Activated B cell treated with CpG ODN at 0.5 μM for 24 hours (primary cell): ENCODE measurements around the gene COL9A3. TPM values are rescaled to one million over a fixed set of nuclear protein-coding genes. Genes with fewer than 3 reads are reported as not detected.
"Not testable (repeated sequence)": the region's sequence is repeated elsewhere in the genome, so short reads cannot be mapped to it uniquely, and the experiment has no call there.

Source experiments
- ATAC-seq: fragments of 200-7000 bp; cut with Tn5 transposase; one replicate; pipeline ENCODE4 v1.10.0; 2021; ENCODE audit warnings: low read depth, mild to moderate bottlenecking, moderate library complexity
- CTCF ChIA-PET: fragments of 350-600 bp; sonication (Branson Sonifier 250); formaldehyde crosslinking; loops from one replicate; lab custom pipeline; 2021; ENCODE audit warnings: antibody characterized with exemption; lab: Charles Lee
- POLR2A ChIA-PET: fragments of 350-600 bp; sonication (Branson Sonifier 250); formaldehyde crosslinking; loops from one replicate; lab custom pipeline; 2021; ENCODE audit warnings: antibody characterized with exemption; lab: Charles Lee
- DNase-seq: peaks from one replicate; pipeline ENCODE4 v3.0.0; 2022
- H3K27ac Mint-ChIP-seq: one replicate; pipeline ENCODE4 v1.8.0; 2020; ENCODE audit warnings: mixed read lengths
- H3K27me3 Mint-ChIP-seq: one replicate; pipeline ENCODE4 v1.8.0; 2021; ENCODE audit warnings: mixed read lengths
- H3K36me3 Mint-ChIP-seq: one replicate; pipeline ENCODE4 v1.8.0; 2021; ENCODE audit warnings: low read depth, mixed read lengths
- H3K4me1 Mint-ChIP-seq: one replicate; pipeline ENCODE4 v1.8.0; 2021; ENCODE audit warnings: mixed read lengths
- H3K4me3 Mint-ChIP-seq: one replicate; pipeline ENCODE4 v1.8.0; 2020; ENCODE audit warnings: mild to moderate bottlenecking, mixed read lengths
- H3K9me3 Mint-ChIP-seq: one replicate; pipeline ENCODE4 v1.8.0; 2020; ENCODE audit warnings: mixed read lengths
- CTCF ChIP-seq: fragments of 200-600 bp; IDR thresholded peaks from one replicate; pipeline ENCODE4 v1.8.0; 2022; ENCODE audit warnings: antibody characterized with exemption, mild to moderate bottlenecking
- intact Hi-C: fragments of 100-400 bp; cut with micrococcal nuclease; formaldehyde crosslinking; loops from one replicate; pipeline ENCODE4 v1.15.1; 2024
- total RNA-seq: library from RNA; stranded (reverse); gene quantifications from 2 replicates; pipeline ENCODE4 v1.2.3, GENCODE V29; 2022

COL9A3 gene
- total RNA-seq, 1 donor from 2014 or later: 37.6 TPM

DNA sequence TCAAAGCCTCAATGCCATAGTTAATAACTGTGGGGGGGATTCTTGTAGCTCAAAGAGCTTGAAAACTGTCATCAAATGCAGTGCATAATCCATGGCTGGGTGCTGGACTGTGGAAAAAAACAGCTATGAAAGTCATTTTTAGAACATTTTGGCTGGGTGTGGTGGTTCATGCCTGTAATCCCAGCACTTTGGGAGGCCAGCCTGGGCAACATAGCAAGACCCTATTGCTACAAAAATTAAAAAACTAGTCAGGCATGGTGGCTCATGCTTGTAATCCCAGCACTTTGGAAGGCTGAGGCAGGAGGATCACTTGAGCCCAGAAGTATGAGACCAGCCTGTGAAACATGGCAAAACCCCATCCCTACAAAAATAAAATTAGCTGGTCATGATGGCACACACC is 32.6 kb downstream of the COL9A3 start:
- Mint-ChIP-seq H3K36me3 (peaks cover 65% of the 10 kb centered on the region), H3K27me3 (no peaks in the 10 kb centered on the region), H3K4me3 (no peak overlapping the region), H3K9me3 (no peaks in the 10 kb centered on the region), H3K4me1 (peaks cover 4% of the 10 kb centered on the region), H3K27ac (no peak overlapping the region)
- TF ChIP-seq CTCF: no peak
- CTCF ChIA-PET: interaction anchor here (0.6 to 0.9 kb wide), 2 partner anchors 71 to 838 kb away, joined by 3 read pairs; no protein-coding TSS in a partner anchor
- intact Hi-C loops: no loop called here
- no peak for DNase-seq
- POLR2A ChIA-PET: interaction anchor here (0.7 to 1.0 kb wide), 3 partner anchors 9 to 23 kb away, joined by 3 to 4 read pairs (median 3); no protein-coding TSS in a partner anchor
- no peak for ATAC-seq

- no peak overlapping the region for H3K4me3 Mint-ChIP-seq
- DNase-seq (no peak), ATAC-seq (no peak)
- no peak overlapping the region for H3K27ac Mint-ChIP-seq
- H3K4me1 Mint-ChIP-seq: peaks cover 4% of the 10 kb centered on the region
- peaks cover 70% of the 10 kb centered on the region for H3K36me3 Mint-ChIP-seq
- intact Hi-C loops: no loop called here
- H3K9me3 Mint-ChIP-seq: no peaks in the 10 kb centered on the region
- H3K27me3 Mint-ChIP-seq: no peaks in the 10 kb centered on the region
- CTCF ChIA-PET: no interaction called here
- POLR2A ChIA-PET: no interaction called here
- no peak for TF ChIP-seq CTCF
These were observed 33.6 kb downstream of the COL9A3 start for GRCh38 chr20:62850333-62850974.

GRCh38 chr20:62852196-62852595 is 35.3 kb downstream of the COL9A3 start:
- CTCF ChIA-PET: no interaction called here
- H3K27me3 Mint-ChIP-seq: no peaks in the 10 kb centered on the region
- POLR2A ChIA-PET: no interaction called here
- no peak overlapping the region for H3K4me3 Mint-ChIP-seq
- TF ChIP-seq CTCF: no peak
- peaks cover 65% of the 10 kb centered on the region for H3K36me3 Mint-ChIP-seq
- H3K9me3 Mint-ChIP-seq: no peaks in the 10 kb centered on the region
- intact Hi-C loops: no loop called here
- no peak overlapping the region for H3K27ac Mint-ChIP-seq
- peaks cover 8% of the 10 kb centered on the region for H3K4me1 Mint-ChIP-seq
- no peak for DNase-seq
- no peak for ATAC-seq

- Mint-ChIP-seq H3K4me3 (no peak overlapping the region), H3K36me3 (peaks cover 66% of the 10 kb centered on the region), H3K27ac (no peak overlapping the region), H3K9me3 (no peaks in the 10 kb centered on the region), H3K27me3 (no peaks in the 10 kb centered on the region), H3K4me1 (peaks cover 13% of the 10 kb centered on the region)
- POLR2A ChIA-PET: interaction anchor here (0.6 kb wide), 1 partner anchor 48 kb away, joined by 3 read pairs; the partner anchor contains the start of gene OGFR
- CTCF ChIA-PET: no interaction called here
- intact Hi-C loops: no loop called here
- DNase-seq (no peak), ATAC-seq (no peak)
- no peak for TF ChIP-seq CTCF
These were observed 36.0 kb downstream of the COL9A3 start for GRCh38 chr20:62852841-62853240.

- intact Hi-C loops, DNase-seq, H3K27ac Mint-ChIP-seq, CTCF ChIA-PET, H3K9me3 Mint-ChIP-seq, H3K27me3 Mint-ChIP-seq, H3K4me3 Mint-ChIP-seq, ATAC-seq: not testable (repeated sequence)
- POLR2A ChIA-PET: interaction anchor here (0.6 kb wide), 1 partner anchor 49 kb away, joined by 3 read pairs; the partner anchor contains the start of gene OGFR
- Mint-ChIP-seq H3K36me3 (peaks cover 65% of the 10 kb centered on the region), H3K4me1 (peaks cover 16% of the 10 kb centered on the region)
These were observed 36.5 kb downstream of the COL9A3 start for GRCh38 chr20:62853304-62853703.
